Liver (tissue), 3 donors: ENCODE results near the gene GPR87.

Experiments used
- CTCF ChIP-seq: fragments of 150-350 bp; IDR thresholded peaks from 2 replicates; pipeline ENCODE4 v1.5.1; 2017; ENCODE audit warnings: improper control_type of control experiment, low read depth, low read length; ENCODE audit not compliant: missing input control
- GABPA ChIP-seq, 2 donors: IDR thresholded peaks in 1 of 2; conservative IDR thresholded peaks in 1 of 2; 2 replicates each; pipeline ENCODE4 v1.6.1; 2016; ENCODE audit warnings: antibody characterized with exemption in 2 of 2, mild to moderate bottlenecking in 1 of 2, moderate library complexity in 1 of 2
- donor health status: healthy.
- donor health status: healthy.

- TF ChIP-seq CTCF (no peak), GABPA (IDR thresholded peaks at IDR 0.05 in 1 of 2, conservative IDR thresholded peaks at IDR 0.05 in 1 of 2) (no peak)
Observed at GRCh38 chr3:151315136-151315535, 1.5 kb downstream of the GPR87 start.
